CD4-positive, alpha-beta memory T cell (primary cell): ENCODE results near the gene NRARP. TPM values are rescaled to one million over a fixed set of nuclear protein-coding genes. Genes with fewer than 3 reads are reported as not detected.

Experiments used
- CTCF ChIA-PET: fragments of 350-600 bp; sonication (Branson Sonifier 250); formaldehyde crosslinking; loops from one replicate; lab custom pipeline; 2021; ENCODE audit warnings: inconsistent platforms; ENCODE audit not compliant: partially characterized antibody; lab: Charles Lee
- POLR2A ChIA-PET: fragments of 350-600 bp; sonication (Branson Sonifier 250); formaldehyde crosslinking; loops from one replicate; lab custom pipeline; 2021; ENCODE audit not compliant: partially characterized antibody; lab: Charles Lee
- DNase-seq, 5 donors: peaks; one replicate each; pipeline versions ENCODE4 v3.0.0 to v3.0.0-alpha.2; 2020 to 2022; ENCODE audit warnings: mixed read lengths in 1 of 5
- H3K27ac ChIP-seq: one replicate; pipeline ENCODE4 v1.7.0; 2013; ENCODE audit warnings: low read depth, low read length
- H3K27me3 ChIP-seq: 2 replicates; pipeline ENCODE4 v1.7.0; 2013; ENCODE audit warnings: mild to moderate bottlenecking, low read length, moderate library complexity; ENCODE audit not compliant: insufficient read depth
- H3K36me3 ChIP-seq: 2 replicates; pipeline ENCODE4 v1.7.0; 2013; ENCODE audit warnings: mild to moderate bottlenecking, low read length, moderate library complexity; ENCODE audit not compliant: insufficient read depth
- H3K4me1 ChIP-seq: 2 replicates; pipeline ENCODE4 v1.7.0; 2013; ENCODE audit warnings: mild to moderate bottlenecking, low read length, moderate library complexity; ENCODE audit not compliant: insufficient read depth
- H3K4me3 ChIP-seq, 2 donors: one replicate each; pipeline ENCODE4 v1.7.0; 2013; ENCODE audit warnings: low read length in 2 of 2, mild to moderate bottlenecking in 1 of 2
- H3K9me3 ChIP-seq, 2 donors: one replicate each; pipeline ENCODE4 v1.7.0; 2013; ENCODE audit warnings: low read length in 2 of 2, control low read depth in 1 of 2; ENCODE audit not compliant: control insufficient read depth in 1 of 2
- H3K27ac Mint-ChIP-seq, 7 donors: one replicate each; pipeline ENCODE4 v1.8.0; 2020 to 2021; ENCODE audit warnings: mixed read lengths in 7 of 7, mild to moderate bottlenecking in 6 of 7, inconsistent platforms in 3 of 7, moderate library complexity in 3 of 7
- H3K27me3 Mint-ChIP-seq, 2 donors: one replicate each; pipeline ENCODE4 v1.8.0; 2020 to 2021; ENCODE audit warnings: mixed read lengths in 2 of 2
- H3K36me3 Mint-ChIP-seq, 2 donors: one replicate each; pipeline ENCODE4 v1.8.0; 2020 to 2021; ENCODE audit warnings: mixed read lengths in 2 of 2, inconsistent platforms in 1 of 2, mild to moderate bottlenecking in 1 of 2
- H3K4me1 Mint-ChIP-seq, 4 donors: one replicate each; pipeline ENCODE4 v1.8.0; 2020 to 2021; ENCODE audit warnings: mixed read lengths in 4 of 4, mild to moderate bottlenecking in 1 of 4
- H3K4me3 Mint-ChIP-seq, 8 donors: one replicate each; pipeline ENCODE4 v1.8.0; 2020 to 2021; ENCODE audit warnings: mixed read lengths in 8 of 8, mild to moderate bottlenecking in 7 of 8, moderate library complexity in 6 of 8, inconsistent platforms in 3 of 8
- H3K9me3 Mint-ChIP-seq, 8 donors: one replicate each; pipeline ENCODE4 v1.8.0; 2020 to 2021; ENCODE audit warnings: mixed read lengths in 8 of 8, mild to moderate bottlenecking in 5 of 8, inconsistent platforms in 3 of 8, moderate library complexity in 1 of 8
- intact Hi-C: fragments of 100-400 bp; cut with micrococcal nuclease; formaldehyde crosslinking; loops from one replicate; pipeline ENCODE4 v1.15.1; 2023
- polyA plus RNA-seq, 2 donors: library from polyadenylated mRNA; unstranded; fragments of 300-500 nt; fragmentation: Illumina TruSeq; gene quantifications; one replicate each; pipeline ENCODE4 v1.2.3, GENCODE V29; 2021
- total RNA-seq, 2 experiments: library from RNA; stranded (reverse); gene quantifications; one replicate each; pipeline ENCODE4 v1.2.3, GENCODE V29; 2021

NRARP gene
- total and polyA plus RNA-seq, 4 experiments from 2014 or later: 0.25 to 0.29 TPM; not detected in 2

DNA sequence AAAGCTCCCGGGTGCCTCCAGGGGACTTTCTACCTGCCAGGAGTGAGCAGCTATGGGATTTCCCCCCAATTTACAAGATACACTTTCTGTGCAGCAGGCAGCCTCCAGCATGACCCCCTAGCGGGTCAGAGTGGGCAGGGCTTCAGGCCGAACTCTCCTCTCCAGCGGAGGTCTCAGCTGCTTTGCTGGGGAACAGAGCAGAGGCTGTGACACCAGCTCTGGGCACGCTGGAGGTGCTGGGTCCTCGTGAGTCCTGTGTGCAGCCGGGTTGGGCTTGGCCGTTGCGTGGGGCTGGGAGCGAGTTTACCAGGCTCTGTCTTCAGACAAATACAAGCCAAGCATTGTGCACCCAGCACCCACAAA, 2.9 kb downstream of the NRARP start:
- H3K4me3 Mint-ChIP-seq: no peak overlapping the region
- H3K27me3 Mint-ChIP-seq: peaks cover 14 to 19% of the 10 kb centered on the region in 2 donors
- CTCF ChIA-PET: no interaction called here
- POLR2A ChIA-PET: no interaction called here
- no peak overlapping the region for H3K4me3 ChIP-seq
- intact Hi-C loops: no loop called here
- H3K4me1 ChIP-seq: peaks cover 17% of the 10 kb centered on the region
- no peaks in the 10 kb centered on the region for H3K36me3 ChIP-seq
- H3K4me1 Mint-ChIP-seq: peaks cover 4 to 18% (median 9%) of the 10 kb centered on the region in 4 donors
- no peaks in the 10 kb centered on the region for H3K9me3 Mint-ChIP-seq
- no peak for DNase-seq
- no peaks in the 10 kb centered on the region for H3K9me3 ChIP-seq
- no peaks in the 10 kb centered on the region for H3K36me3 Mint-ChIP-seq
- no peak overlapping the region for H3K27ac ChIP-seq
- H3K27ac Mint-ChIP-seq: no peak overlapping the region
- peaks cover 26% of the 10 kb centered on the region for H3K27me3 ChIP-seq

DNA sequence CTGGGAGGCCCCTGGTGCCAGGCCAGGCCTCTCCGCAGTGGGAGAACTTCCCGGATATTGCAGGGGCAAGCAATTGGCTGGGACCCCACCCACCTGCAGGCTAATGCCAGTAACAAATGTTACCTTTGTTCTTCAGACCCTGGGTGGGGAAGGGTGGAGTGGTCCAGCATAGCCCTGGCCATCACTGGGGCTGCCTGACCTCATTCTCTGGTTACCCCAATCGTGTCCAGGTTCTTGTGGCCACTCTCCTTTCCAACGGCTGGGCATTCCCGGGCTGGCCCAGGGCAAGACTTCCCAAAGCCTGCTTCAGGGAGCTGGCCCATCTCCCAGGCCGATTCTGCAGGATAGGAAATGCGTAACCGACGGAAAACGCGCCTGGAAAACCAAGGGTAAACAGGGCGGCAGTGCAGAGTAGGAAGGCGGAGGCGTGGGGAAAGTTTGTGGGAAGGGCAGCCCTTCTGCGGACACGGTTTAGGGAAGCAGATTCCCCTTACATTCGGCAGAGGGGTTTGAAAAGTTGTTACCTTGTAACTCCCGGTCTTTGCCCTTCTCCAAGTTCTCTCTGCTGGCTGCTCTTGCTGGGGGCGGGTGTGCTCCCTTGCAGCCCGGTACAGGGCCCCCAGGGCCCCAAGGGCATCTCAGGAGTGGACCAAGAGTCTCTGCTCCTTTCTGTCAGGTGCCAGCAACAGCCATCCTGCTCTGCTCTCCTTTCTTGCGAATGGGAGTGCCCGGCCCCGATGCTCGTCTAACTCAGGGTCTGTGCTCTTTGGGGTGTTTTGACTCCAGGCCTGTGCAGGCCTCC, 3.5 kb downstream of the NRARP start:
- H3K9me3 Mint-ChIP-seq: peaks cover 0 to 2% (median 0%) of the 10 kb centered on the region in 8 donors
- Histone ChIP-seq H3K4me1 (peaks cover 17% of the 10 kb centered on the region), H3K36me3 (no peaks in the 10 kb centered on the region), H3K4me3 (no peak overlapping the region), H3K9me3 (no peaks in the 10 kb centered on the region), H3K27me3 (peaks cover 26% of the 10 kb centered on the region), H3K27ac (no peak overlapping the region)
- no peaks in the 10 kb centered on the region for H3K36me3 Mint-ChIP-seq
- H3K27me3 Mint-ChIP-seq: peaks cover 16 to 22% of the 10 kb centered on the region in 2 donors
- CTCF ChIA-PET: no interaction called here
- H3K4me3 Mint-ChIP-seq: no peak overlapping the region
- no peak overlapping the region for H3K27ac Mint-ChIP-seq
- POLR2A ChIA-PET: no interaction called here
- DNase-seq: no peak
- H3K4me1 Mint-ChIP-seq: peaks cover 4 to 14% (median 6%) of the 10 kb centered on the region in 4 donors
- intact Hi-C loops: no loop called here

DNA sequence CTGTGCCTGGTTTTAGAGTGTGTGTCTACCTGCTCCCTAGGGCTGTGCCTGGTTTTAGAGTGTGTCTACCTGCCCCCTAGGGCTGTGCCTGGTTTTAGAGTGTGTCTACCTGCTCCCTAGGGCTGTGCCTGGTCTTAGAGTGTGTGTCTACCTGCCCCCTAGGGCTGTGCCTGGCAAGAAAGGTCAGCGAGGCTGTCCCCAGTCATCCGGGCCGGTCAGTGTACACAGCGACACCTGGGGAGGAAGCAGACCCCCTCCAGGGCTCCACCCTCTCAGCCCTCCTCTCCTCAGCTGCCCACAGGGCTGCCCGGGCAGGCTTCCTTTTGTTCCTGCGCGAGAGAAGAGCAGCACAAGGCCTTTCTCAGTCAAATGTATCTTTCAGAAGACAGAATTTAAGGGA, 4.1 kb downstream of the NRARP start:
- peaks cover 0 to 2% (median 0%) of the 10 kb centered on the region in 8 donors for H3K9me3 Mint-ChIP-seq
- H3K9me3 ChIP-seq: no peaks in the 10 kb centered on the region
- ChIA-PET CTCF (no interaction called here), POLR2A (no interaction called here)
- no peak overlapping the region for H3K27ac Mint-ChIP-seq
- intact Hi-C loops: no loop called here
- peaks cover 4 to 11% (median 5%) of the 10 kb centered on the region in 4 donors for H3K4me1 Mint-ChIP-seq
- peaks cover 17% of the 10 kb centered on the region for H3K4me1 ChIP-seq
- H3K36me3 ChIP-seq: no peaks in the 10 kb centered on the region
- peaks cover 26% of the 10 kb centered on the region for H3K27me3 ChIP-seq
- H3K4me3 ChIP-seq: no peak overlapping the region
- DNase-seq: no peak
- no peak overlapping the region for H3K27ac ChIP-seq
- H3K4me3 Mint-ChIP-seq: peak overlapping the region in 1 of 8 donors; percentile 35
- H3K27me3 Mint-ChIP-seq: peaks cover 20 to 23% of the 10 kb centered on the region in 2 donors
- H3K36me3 Mint-ChIP-seq: no peaks in the 10 kb centered on the region

DNA sequence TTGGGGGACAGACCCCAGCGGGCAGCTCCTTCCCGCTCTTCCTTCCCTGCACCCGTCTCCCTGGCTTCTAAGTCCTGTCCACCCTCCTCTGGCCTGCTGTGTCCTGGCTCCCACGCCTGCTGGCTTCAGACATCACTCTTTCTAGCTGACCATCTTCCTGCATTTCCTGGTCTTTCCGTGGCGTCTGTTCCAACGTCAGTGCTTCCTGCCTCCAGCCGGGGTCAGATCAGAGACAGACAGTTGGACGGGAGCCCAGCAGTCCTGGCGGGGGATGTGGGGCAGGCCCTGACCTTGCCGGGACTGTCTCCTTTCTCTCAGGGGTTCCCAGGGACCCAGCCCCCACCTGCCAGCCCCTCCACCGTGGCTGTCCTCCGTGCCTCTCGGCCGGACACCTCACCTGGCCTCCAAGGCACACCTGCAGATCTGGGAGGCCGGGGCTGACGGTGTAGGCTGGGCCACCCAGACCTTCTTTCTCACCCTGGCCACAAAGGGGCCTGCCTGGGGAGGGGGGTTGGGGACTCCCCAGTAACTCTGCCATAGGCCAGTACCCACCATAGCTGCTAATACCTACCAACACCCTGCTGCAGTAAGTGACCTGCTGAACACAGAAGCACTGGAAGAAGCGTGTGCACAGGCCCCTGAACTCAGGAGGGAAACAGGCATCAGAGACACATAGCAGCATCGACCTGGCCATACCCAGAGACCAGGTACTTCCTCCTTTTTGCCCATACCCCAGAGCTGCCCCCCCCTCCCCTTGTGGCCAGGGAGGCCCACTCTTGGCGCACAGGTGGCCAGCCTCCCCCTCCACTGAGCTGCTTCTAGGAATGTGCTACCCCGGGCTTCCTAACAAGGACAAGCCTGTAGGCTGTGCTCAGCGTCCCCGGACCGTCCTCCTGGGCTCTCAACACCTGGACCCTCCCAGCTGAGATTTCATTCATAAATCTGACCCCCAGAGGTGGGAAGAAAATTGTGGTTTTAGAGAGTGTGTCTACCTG, 5.1 kb downstream of the NRARP start:
- Histone ChIP-seq H3K4me3 (no peak overlapping the region), H3K4me1 (peaks cover 17% of the 10 kb centered on the region), H3K36me3 (no peaks in the 10 kb centered on the region), H3K27me3 (peaks cover 26% of the 10 kb centered on the region), H3K27ac (no peak overlapping the region), H3K9me3 (no peaks in the 10 kb centered on the region)
- intact Hi-C loops: no loop called here
- H3K36me3 Mint-ChIP-seq: no peaks in the 10 kb centered on the region
- DNase-seq: no peak
- peaks cover 23 to 24% of the 10 kb centered on the region in 2 donors for H3K27me3 Mint-ChIP-seq
- POLR2A ChIA-PET: no interaction called here
- peaks cover 4 to 11% (median 5%) of the 10 kb centered on the region in 4 donors for H3K4me1 Mint-ChIP-seq
- H3K4me3 Mint-ChIP-seq: peak overlapping the region; percentile 10 to 83 (median 68)
- H3K27ac Mint-ChIP-seq: peak overlapping the region in 1 of 7 donors; percentile 42
- peaks cover 0 to 2% (median 0%) of the 10 kb centered on the region in 8 donors for H3K9me3 Mint-ChIP-seq
- CTCF ChIA-PET: interaction anchor here (0.9 to 1.6 kb wide), 3 partner anchors 9 to 148 kb away, joined by 3 to 5 read pairs (median 4); no protein-coding TSS in a partner anchor

DNA sequence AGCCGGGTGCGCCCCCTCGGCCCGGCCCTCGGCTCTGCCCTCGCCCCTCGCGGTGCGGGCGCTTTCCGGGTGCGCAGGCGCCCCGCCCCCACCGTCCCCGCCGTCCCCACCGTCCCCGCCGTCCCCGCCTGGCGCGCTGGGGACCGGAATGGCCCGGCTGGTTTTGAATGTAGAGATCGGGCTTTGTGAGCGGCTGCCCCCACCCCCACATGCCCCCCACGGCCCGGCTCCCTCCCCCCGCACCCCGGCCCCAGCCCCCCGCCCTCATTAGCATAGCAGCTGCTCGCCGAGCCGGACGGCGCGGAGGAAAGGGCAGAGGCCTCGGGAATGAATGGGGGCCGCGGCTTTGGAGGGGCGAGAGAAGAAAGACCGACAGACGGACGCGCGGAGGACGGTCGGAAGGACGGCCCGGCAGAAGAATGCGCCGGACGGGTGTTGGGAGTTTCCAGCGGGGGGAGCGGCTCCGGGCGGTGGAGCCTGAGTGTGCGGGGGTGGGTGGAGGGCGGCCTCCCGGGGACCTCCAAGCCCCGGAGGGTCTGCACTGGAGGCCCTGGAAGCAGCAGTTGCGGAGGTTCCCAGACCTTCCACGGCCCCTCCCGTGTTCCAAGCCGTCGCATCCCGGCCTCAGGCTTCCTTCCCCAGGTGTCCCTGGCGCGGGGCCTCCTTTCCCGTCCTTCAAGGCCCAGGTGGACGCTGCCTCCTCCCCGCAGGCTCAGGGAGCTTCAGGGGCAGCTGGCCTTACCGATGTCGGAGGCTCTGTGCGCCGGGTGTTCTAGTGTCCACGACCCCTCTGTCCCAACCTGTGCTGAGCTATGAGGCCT, 6.0 kb downstream of the NRARP start:
- CTCF ChIA-PET: interaction anchor here (0.9 to 1.6 kb wide), 3 partner anchors 9 to 149 kb away, joined by 3 to 5 read pairs (median 4); no protein-coding TSS in a partner anchor
- H3K27ac Mint-ChIP-seq: peak overlapping the region in 1 of 7 donors; percentile 42
- Histone ChIP-seq H3K36me3 (no peaks in the 10 kb centered on the region), H3K27ac (no peak overlapping the region), H3K4me1 (peaks cover 17% of the 10 kb centered on the region), H3K9me3 (no peaks in the 10 kb centered on the region), H3K27me3 (peaks cover 26% of the 10 kb centered on the region), H3K4me3 (no peak overlapping the region)
- no peaks in the 10 kb centered on the region for H3K36me3 Mint-ChIP-seq
- POLR2A ChIA-PET: no interaction called here
- peaks cover 0 to 2% (median 0%) of the 10 kb centered on the region in 8 donors for H3K9me3 Mint-ChIP-seq
- peaks cover 4 to 8% (median 5%) of the 10 kb centered on the region in 4 donors for H3K4me1 Mint-ChIP-seq
- DNase-seq: no peak
- H3K4me3 Mint-ChIP-seq: peak overlapping the region; percentile 10 to 83 (median 68)
- intact Hi-C loops: no loop called here
- H3K27me3 Mint-ChIP-seq: peaks cover 23 to 24% of the 10 kb centered on the region in 2 donors

DNA sequence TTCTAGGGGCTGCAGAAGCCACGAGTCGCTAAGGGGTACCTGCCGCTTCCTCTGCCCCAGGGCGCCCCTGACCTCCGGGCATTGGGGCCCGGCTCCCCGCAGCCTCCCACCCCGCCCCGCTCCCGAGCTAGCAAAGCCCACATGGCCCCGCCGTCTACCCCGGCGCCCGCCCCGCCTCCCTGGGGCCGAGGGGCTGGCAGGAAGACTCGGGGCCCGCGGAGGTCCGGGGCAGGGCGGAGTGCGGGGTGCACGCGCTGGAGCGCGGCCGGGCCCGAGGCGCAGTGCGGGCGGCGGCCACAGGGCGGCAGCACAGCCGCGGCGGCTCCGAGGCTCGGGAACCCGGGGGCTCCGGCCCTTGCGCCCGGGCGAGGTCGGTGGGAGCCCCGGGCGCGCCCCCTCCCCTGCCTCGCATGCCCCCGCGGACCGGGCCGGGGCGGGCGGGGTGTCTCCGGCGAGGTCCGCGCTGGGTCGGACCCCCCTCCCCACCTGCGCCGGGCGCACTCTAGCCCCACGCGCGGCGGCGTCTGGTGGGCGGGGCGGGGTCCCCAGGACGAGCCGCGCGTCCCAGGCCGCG, 6.7 kb downstream of the NRARP start:
- H3K9me3 Mint-ChIP-seq: peaks cover 0 to 2% (median 0%) of the 10 kb centered on the region in 8 donors
- H3K27me3 Mint-ChIP-seq: peaks cover 20 to 24% of the 10 kb centered on the region in 2 donors
- H3K36me3 Mint-ChIP-seq: no peaks in the 10 kb centered on the region
- H3K4me1 Mint-ChIP-seq: peaks cover 0 to 3% (median 3%) of the 10 kb centered on the region in 4 donors
- Histone ChIP-seq H3K4me1 (peaks cover 10% of the 10 kb centered on the region), H3K4me3 (no peak overlapping the region), H3K27ac (no peak overlapping the region), H3K9me3 (no peaks in the 10 kb centered on the region), H3K36me3 (no peaks in the 10 kb centered on the region), H3K27me3 (peaks cover 26% of the 10 kb centered on the region)
- no peak overlapping the region for H3K27ac Mint-ChIP-seq
- intact Hi-C loops: no loop called here
- peak in 4 of 5 donors; percentile 40 to 49 (median 44) for DNase-seq
- peak overlapping the region in 3 of 8 donors; percentile 12 to 55 (median 29) for H3K4me3 Mint-ChIP-seq
- CTCF ChIA-PET: interaction anchor here (1.6 kb wide), 1 partner anchor 8 kb away, joined by 5 read pairs; no protein-coding TSS in a partner anchor
- POLR2A ChIA-PET: no interaction called here
